GM12891 (cell line): ENCODE results near the gene PPP1R9A.
A peak's percentile ranks its signal among the peaks of the same experiment; 100 is the strongest.

Source experiments
- DNase-seq: peaks from one replicate; pipeline ENCODE4 v3.0.0; 2011; ENCODE audit warnings: low spot score; ENCODE audit not compliant: insufficient read length
- FAIRE-seq: peaks from 2 replicates; lab custom pipeline; 2011; peaks lifted over from hg19 to GRCh38; lab: Jason Lieb, UNC
- PAX5 ChIP-seq: IDR thresholded peaks from 2 replicates; pipeline ENCODE4 v1.6.1; 2011; ENCODE audit warnings: low read length, moderate library complexity, mild to moderate bottlenecking; ENCODE audit not compliant: insufficient read depth, severe bottlenecking
- POLR2A ChIP-seq: IDR thresholded peaks from 2 replicates; pipeline ENCODE4 v1.6.1; 2011; ENCODE audit warnings: low read depth, low read length, control low read depth
- POLR2AphosphoS5 ChIP-seq: IDR thresholded peaks from 2 replicates; pipeline ENCODE4 v1.6.1; 2011; ENCODE audit warnings: low read depth, low read length, control low read depth
- POU2F2 ChIP-seq: IDR thresholded peaks from 2 replicates; pipeline ENCODE4 v1.6.1; 2011; ENCODE audit warnings: low read depth, mild to moderate bottlenecking, control low read depth, low read length, moderate library complexity
- SPI1 ChIP-seq: IDR thresholded peaks from 2 replicates; pipeline ENCODE4 v1.6.1; 2011; ENCODE audit warnings: low read depth, low read length, control low read depth
- TAF1 ChIP-seq: IDR thresholded peaks from 2 replicates; pipeline ENCODE4 v1.6.1; 2011; ENCODE audit warnings: low read depth, low read length, control low read depth

Gene PPP1R9A

DNA sequence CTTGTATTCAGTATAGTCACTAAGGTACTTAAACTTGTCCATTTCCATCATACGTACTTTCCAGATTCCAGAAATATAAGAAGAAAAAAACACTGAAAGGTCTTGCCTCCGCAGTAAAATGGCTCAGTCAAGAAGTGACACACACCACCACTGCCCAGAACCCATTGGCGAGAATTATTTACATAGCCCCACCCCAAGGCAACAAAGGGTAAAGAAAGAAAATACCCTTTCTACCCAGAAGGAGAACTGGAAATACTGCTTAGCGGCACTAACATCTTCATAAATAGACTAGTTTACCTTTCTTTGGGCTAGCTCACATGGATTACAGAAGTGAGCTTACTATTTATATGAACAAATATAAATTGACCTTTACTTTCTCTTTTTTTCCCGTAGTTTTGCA is 194.0 kb downstream of the PPP1R9A start:
- FAIRE-seq (no peak), DNase-seq (no peak)
- TF ChIP-seq POLR2AphosphoS5 (no peak), POLR2A (no peak), POU2F2 (no peak), TAF1 (no peak), SPI1 (no peak), PAX5 (no peak)

DNA sequence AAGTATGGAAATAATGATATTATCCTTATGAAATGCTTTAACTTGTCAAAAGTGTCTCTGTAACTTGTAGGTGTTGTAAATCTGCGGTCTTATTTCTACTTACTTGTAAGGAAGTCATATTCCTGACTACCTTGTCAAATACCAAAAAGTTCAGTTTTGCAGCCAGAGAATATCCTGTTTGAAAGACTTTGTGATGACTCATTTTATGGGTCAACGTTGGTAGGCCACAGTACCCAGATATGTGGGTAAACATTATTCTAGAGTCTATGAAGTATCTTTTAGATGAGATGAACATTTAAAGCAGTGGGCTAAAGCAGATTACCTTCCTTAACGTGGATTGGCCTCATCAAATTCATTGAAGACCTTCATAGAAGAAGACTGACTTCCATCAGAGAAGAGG is 195.3 kb downstream of the PPP1R9A start:
- TF ChIP-seq POLR2A (no peak), SPI1 (no peak), POU2F2 (no peak), POLR2AphosphoS5 (no peak), TAF1 (no peak)
- no peak for FAIRE-seq
- DNase-seq: no peak

DNA sequence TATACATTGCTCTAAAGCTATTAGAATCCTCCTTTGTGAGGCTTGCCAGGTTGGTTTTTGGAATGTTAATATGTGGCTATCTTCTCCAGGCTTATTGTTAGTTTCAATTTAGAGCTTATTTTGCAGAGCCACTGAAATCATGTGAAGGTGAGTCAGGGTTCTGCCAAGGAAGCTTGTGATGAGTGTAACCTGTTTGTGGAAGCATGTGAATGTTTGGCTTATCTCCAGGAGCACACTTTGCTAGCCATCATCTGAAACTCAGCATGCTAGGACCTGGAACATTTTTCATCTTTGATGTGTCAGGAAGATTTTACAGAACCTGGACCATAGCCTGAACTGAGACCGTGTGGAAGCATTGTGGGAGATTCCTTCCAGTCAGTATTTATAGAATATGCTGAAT is 197.3 kb downstream of the PPP1R9A start:
- TF ChIP-seq POU2F2: no peak
- TF ChIP-seq SPI1: no peak
- no peak for TF ChIP-seq TAF1
- TF ChIP-seq POLR2AphosphoS5: no peak
- TF ChIP-seq POLR2A: no peak
- TF ChIP-seq PAX5: no peak
- FAIRE-seq: no peak
- no peak for DNase-seq

DNA sequence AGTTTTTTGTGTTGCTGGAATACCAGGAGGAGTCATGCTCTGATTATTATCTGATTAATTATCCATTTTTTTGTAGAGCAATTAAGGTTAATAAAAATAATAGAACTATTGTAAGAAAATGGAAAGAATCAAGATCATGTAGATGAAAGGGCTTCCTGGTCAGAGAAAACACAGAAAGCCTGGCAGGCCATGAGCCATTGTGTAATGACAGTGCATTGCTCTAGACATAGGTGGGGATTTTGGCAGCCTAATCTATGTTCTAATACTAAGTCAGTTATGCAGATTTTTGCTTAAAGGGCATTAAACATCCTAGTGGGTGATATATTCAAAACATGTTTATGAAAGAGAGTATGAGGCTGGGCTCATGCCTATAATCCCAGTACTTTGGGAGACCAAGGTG is 198.2 kb downstream of the PPP1R9A start:
- DNase-seq (no peak), FAIRE-seq (no peak)

DNA sequence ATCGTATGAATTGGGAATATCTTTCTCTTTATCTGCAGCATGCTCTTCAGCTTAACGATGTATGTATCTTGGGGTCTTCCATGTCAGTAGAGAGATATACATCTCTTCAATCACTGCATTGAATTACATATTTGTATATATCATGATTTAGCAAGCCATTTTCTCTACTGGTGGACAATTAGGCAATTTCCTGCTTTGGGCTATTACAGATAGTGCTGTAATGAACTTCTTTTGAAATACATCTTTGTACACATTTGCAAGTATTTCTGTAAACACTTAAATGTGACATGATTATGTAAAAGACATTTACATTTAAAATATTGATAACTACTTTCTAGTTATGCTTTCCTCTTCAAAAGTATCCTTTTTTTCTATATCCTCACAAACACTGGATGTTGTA is 199.0 kb downstream of the PPP1R9A start:
- no peak for FAIRE-seq

More for the DNA sequence above, 198.2 kb downstream of the PPP1R9A start:
- TF ChIP-seq POLR2AphosphoS5: no peak

DNA sequence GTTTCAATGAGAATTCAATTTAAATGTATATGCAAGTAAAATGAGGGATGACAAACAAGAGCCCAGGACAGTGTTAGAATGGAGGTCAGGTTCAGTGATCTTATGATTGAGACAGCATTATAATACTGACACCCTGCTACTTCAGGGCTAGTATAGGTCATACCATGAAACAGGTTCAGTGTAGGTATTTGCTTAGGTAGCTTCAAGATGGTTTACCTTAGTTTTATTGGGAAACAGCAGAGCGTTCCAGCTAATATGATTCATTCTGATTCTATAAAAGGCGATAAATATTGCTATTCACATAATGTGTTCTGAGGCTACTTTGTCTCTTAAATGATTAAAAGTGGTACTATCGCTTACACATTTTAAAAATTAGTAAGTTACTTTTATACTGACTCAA is 203.3 kb downstream of the PPP1R9A start:
- FAIRE-seq: no peak
- DNase-seq: no peak

More for the DNA sequence above, 199.0 kb downstream of the PPP1R9A start:
- TF ChIP-seq POU2F2 (no peak), TAF1 (no peak), SPI1 (no peak), PAX5 (no peak), POLR2A (no peak), POLR2AphosphoS5 (no peak)
- DNase-seq: no peak

DNA sequence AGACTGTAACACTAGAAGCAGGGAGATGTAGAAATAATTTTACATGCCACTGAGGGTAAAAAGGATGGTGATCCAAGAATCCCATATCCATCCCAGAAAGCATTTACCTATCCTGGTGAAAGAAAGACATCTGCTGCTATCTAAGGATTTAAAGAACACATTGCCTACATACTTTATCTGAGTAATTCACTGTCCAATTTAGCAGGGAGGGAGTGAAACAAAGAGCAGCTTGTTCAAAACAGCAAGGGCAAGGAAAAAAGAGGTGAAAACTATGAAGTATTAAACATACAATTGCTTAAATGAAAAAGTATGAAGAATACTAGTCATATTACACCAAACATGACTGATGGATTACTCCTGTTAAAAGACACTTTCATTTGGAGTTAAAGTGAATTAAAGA is 206.2 kb downstream of the PPP1R9A start:
- FAIRE-seq (no peak), DNase-seq (no peak)
- TF ChIP-seq TAF1: no peak
- no peak for TF ChIP-seq PAX5
- no peak for TF ChIP-seq POLR2AphosphoS5
- no peak for TF ChIP-seq POU2F2
- TF ChIP-seq SPI1: no peak
- no peak for TF ChIP-seq POLR2A

More for the DNA sequence above, 203.3 kb downstream of the PPP1R9A start:
- TF ChIP-seq POLR2AphosphoS5: no peak
- no peak for TF ChIP-seq POLR2A
- no peak for TF ChIP-seq SPI1
- TF ChIP-seq POU2F2: no peak
- TF ChIP-seq PAX5: no peak
- no peak for TF ChIP-seq TAF1

DNA sequence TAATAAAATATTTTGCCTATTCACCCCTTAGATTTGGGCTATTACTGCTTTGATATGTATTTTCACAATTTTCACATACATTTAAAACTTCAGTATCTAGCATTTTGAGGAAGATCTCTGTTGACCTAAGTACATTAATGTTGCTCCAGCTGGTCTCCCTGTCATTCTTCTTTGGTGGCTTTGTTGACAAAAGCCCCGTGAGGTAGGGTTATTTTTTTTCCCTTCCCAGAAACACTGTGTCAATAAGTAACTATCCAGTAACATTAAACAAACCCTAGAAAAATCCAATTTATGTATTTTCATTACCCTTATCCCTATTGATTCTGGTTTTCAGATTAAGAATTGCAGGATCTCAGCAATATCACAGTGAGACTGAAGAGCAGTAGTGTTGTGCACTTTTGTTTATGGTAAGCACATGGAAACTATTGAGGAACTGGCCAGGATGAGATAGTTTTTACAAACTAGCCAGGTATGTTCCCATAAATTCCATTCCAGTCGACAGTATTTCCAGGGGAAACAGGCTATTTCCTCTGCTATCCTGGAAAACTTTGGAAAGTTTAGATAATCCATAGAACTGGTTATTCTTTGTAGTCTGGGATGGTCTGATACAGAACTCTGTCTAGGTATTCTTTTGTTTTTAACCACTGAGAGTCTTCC is 218.8 kb downstream of the PPP1R9A start:
- no peak for TF ChIP-seq TAF1
- TF ChIP-seq SPI1: no peak
- no peak for TF ChIP-seq POU2F2
- no peak for TF ChIP-seq POLR2AphosphoS5
- FAIRE-seq (no peak), DNase-seq (no peak)

DNA sequence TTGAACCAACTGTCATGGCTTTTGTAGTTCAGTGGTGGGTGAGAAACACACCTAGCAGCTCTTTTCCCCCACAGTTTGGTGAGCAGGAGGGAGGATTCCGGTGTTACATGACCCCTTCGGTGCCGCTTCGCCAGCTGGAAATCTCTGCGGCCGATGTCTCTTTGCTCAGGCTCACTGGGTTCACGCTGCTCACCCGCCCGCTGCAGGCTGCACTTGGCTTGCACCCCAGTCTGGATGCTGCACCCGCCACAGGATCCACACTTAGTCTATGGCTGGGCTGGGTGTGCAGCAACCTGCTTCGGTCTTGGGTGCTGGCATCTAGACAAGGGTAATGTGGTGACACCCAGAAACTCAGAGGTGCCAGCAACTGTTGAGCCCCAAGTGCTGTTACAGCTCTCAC is 225.1 kb downstream of the PPP1R9A start:
- DNase-seq: no peak
- TF ChIP-seq SPI1 (no peak), POLR2AphosphoS5 (no peak), TAF1 (no peak)
- no peak for FAIRE-seq

DNA sequence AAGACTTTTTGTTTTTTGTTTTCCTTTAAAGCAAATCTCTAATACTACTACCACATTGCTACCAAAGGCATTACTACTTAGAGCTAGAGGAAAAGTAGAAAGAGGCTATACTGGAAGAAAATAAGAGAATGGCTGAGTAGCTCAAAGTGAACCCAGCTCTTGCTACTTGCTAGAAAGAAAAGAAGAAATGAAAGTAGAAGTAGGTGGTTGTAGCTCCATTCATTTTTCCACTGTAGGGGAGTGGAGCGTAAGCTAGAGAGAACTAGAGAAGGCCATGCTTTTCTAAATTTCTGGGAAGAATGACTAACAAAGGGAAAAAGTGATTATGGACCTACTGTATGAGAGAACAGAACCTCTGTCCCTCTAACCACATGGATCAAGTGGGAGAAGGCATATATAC is 232.5 kb downstream of the PPP1R9A start:
- no peak for FAIRE-seq
- no peak for DNase-seq

More for the DNA sequence above, 232.5 kb downstream of the PPP1R9A start:
- TF ChIP-seq SPI1 (peak; percentile 34; the same call in 1 of the 2 replicates), POLR2A (no peak)
